Measurements from ENCODE around the gene B4GALNT3.
"Not testable (repeated sequence)": the region's sequence is repeated elsewhere in the genome, so short reads cannot be mapped to it uniquely, and the experiment has no call there.

The B4GALNT3 gene

GRCh38 chr12:459430-460258 is at the start of gene B4GALNT3:
B4GALNT3 (plus strand) TSS chr12:459939; CDS start chr12:460377, 438 bp downstream.
- no peak for TF ChIP-seq CTCF (IDR thresholded peaks at IDR 0.05; ENCODE audit: insufficient read depth, low read depth, low read length, missing control alignments)

GRCh38 chr12:414859-415258 is 44.9 kb upstream of the B4GALNT3 start:
- TF ChIP-seq CTCF (IDR thresholded peaks at IDR 0.05; ENCODE audit: insufficient read depth, low read depth, low read length, missing control alignments): no peak
- DNase-seq (ENCODE audit: low read depth): no peak
- H3K4me3 ChIP-seq (ENCODE audit: low read depth, low read length): no peak overlapping the region

More at GRCh38 chr12:459430-460258, at the start of gene B4GALNT3:
- H3K4me3 ChIP-seq (ENCODE audit: low read depth, low read length): peak within 1 kb of the TSS; percentile 30
- peak; percentile 14 for DNase-seq (ENCODE audit: low read depth)

GRCh38 chr12:418432-418831 is 41.3 kb upstream of the B4GALNT3 start:
- no peak for TF ChIP-seq CTCF (IDR thresholded peaks at IDR 0.05; ENCODE audit: insufficient read depth, low read depth, low read length, missing control alignments)
- DNase-seq (ENCODE audit: low read depth): no peak
- no peak overlapping the region for H3K4me3 ChIP-seq (ENCODE audit: low read depth, low read length)

- TF ChIP-seq CTCF (IDR thresholded peaks at IDR 0.05; ENCODE audit: insufficient read depth, low read depth, low read length, missing control alignments): no peak
- DNase-seq (ENCODE audit: low read depth): no peak
- no peak overlapping the region for H3K4me3 ChIP-seq (ENCODE audit: low read depth, low read length)
These were observed 37.2 kb upstream of the B4GALNT3 start for GRCh38 chr12:422526-422925.

- not testable (repeated sequence) for DNase-seq (ENCODE audit: low read depth); H3K4me3 ChIP-seq (ENCODE audit: low read depth, low read length)
These were observed 24.0 kb upstream of the B4GALNT3 start for GRCh38 chr12:435737-436136.

GRCh38 chr12:442235-442884 is 17.4 kb upstream of the B4GALNT3 start:
- TF ChIP-seq CTCF (IDR thresholded peaks at IDR 0.05; ENCODE audit: insufficient read depth, low read depth, low read length, missing control alignments): peak; percentile 66
- peak; percentile 21 for DNase-seq (ENCODE audit: low read depth)
- no peak overlapping the region for H3K4me3 ChIP-seq (ENCODE audit: low read depth, low read length)

- H3K4me3 ChIP-seq (ENCODE audit: low read depth, low read length): no peak overlapping the region
- no peak for DNase-seq (ENCODE audit: low read depth)
- TF ChIP-seq CTCF (IDR thresholded peaks at IDR 0.05; ENCODE audit: insufficient read depth, low read depth, low read length, missing control alignments): no peak
These were observed 12.6 kb upstream of the B4GALNT3 start for GRCh38 chr12:447141-447540.
